Measurements from ENCODE around the gene MAGEL2.
A peak's percentile ranks its signal among the peaks of the same experiment; 100 is the strongest.

MAGEL2 gene

DNA sequence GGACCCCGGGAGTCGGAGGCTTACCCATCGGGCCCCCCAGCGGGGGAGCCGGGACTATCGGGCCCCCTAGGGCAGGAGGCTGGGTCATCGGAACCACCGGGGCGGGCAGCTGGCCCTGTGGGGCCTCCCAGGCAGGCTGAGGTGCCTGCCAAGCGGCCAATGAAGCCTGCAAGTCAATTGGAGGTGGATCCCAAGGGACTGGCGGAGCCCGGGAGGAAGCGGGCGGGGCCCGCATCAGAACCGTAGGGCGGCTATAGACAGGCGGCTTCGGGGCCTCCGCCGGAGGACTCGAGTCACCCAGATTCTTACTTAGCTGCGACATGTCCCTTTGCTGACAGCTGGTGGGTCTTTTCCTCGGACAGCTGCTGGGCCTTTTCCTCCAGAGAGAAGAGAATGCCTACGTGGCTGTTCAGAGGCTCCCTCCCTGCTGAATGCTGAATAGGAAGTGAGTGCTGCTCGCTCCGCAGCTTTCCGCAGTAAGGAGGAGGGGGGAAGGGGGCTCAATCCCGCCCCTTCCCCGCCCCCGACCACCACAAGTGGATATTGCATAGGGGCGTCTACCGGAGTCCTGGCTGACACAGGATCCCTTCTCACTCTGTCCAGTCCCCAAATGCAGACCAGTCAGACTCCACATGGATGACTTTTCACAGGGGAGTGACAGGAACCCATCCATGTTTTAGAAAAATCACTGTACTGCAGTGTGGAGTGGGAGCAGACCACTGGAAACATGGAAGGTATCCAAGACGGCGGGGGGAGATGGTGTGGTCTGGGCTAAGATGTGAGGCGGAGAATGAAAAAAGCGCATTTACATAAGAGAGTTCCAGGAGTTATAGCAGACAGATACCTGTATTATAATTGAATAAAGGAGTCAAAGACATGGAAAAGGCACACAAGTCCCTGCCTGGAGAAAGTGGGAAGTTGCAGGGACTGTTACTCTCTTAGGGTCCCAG, at the start of gene MAGEL2:
Gene MAGEL2, minus strand, starts transcription at position 447 of the 950 bp plus-strand sequence. Its CDS starts 125 bp downstream, at position 322.
- no peak for DNase-seq (ENCODE audit: extremely low read depth in 1 of 2, low read depth in 1 of 2)

DNA sequence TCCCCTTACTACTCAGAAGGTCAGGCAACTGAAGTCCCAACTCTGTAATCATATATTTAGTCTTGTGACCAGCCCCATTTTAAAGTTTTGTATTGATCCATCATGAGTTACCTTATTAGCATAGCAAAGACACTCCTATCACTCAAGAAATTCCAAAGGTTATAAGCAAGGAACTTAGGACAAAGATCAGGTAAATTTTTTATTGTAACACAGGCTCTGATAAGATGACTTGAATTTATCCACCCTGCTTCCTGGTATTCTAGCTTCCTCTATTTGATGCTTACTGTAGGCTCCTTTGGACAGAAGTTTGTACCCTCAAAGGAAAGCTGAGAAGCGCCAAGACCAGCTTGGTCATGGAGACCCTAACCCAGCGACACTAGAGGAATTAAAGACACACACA, 47.6 kb upstream of the MAGEL2 start:
- no peak for DNase-seq (ENCODE audit: extremely low read depth in 1 of 2, low read depth in 1 of 2)

DNA sequence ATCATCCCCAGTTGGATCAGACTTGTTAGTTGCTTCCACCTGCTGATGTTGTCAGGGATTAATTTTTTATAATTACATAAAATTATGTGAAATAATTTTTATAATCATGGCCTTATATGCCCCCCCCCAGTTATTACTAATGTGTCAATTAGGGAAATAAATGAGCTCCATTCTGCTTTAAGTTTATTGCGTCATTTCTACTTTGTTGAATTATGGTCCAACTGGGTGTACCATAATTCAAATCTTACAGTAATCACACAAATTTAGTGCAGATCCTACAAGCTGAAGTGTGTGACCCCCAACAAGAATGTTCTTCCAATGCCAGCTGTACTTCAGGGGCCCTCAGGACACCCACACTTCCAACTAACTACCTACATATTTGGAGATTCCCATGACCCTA, 46.9 kb upstream of the MAGEL2 start:
- DNase-seq (ENCODE audit: extremely low read depth in 1 of 2, low read depth in 1 of 2) = no peak

DNA sequence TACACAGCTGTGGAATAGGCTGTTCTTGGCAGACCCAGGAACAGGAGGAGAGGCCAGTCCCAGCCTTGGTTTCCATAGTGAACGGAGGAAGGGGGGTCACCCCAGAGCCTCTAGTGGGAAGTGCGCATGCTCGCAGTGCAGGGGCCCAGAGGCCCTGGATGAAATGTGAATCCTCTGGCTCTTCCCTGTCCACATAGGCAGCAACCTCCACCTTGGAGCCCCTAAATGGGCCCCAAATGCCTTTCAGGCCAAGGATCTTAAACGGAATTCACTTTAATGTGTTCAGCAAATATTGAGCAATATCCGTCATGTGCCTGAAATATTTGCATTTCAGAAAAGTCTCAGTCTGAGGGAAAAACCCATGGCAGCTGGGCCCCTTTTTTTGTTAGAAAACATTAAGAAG, 42.8 kb upstream of the MAGEL2 start:
- DNase-seq (ENCODE audit: extremely low read depth in 1 of 2, low read depth in 1 of 2) = no peak

DNA sequence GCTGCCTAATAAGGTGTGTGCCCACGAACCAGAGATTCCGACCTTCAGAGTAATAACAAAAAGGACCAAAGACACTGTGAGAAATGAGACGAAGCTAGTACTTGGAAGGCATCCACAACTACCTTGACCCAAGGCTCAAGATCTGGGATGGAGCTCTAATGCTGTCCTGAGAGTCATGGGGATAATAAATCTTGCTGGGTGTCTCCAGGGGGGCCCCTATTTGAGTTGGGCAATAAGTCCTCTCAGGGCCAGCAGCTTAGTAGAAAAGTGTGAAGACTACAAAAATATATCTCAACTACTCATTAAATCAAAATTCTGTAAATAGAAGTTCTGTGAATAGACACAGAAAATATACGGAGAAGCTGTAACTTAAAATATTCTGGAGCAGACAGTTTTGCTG, 42.3 kb upstream of the MAGEL2 start:
- no peak for DNase-seq (ENCODE audit: extremely low read depth in 1 of 2, low read depth in 1 of 2)

DNA sequence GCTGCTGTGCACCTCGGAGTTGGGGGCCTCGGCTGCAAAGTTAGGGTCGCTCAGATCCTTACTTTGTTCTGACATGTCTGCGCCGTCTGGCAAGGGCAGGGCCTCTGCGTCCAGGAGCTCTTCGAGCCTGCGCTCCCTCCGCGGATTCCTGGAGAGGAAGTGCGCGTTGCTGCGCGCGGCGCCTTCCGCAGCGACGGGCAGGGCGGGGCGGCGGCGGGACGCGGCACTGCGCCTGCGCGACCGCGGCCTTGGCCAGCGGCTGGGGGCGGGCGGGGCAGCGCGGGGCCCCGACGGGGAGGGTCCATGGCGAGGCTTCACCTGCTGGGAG, 39.4 kb upstream of the MAGEL2 start, which contains the start of gene NDN:
Gene NDN, minus strand, starts transcription at position 163 of the 328 bp plus-strand sequence. Its CDS starts 88 bp downstream, at position 75.
- no peak for DNase-seq (ENCODE audit: extremely low read depth in 1 of 2, low read depth in 1 of 2)

DNA sequence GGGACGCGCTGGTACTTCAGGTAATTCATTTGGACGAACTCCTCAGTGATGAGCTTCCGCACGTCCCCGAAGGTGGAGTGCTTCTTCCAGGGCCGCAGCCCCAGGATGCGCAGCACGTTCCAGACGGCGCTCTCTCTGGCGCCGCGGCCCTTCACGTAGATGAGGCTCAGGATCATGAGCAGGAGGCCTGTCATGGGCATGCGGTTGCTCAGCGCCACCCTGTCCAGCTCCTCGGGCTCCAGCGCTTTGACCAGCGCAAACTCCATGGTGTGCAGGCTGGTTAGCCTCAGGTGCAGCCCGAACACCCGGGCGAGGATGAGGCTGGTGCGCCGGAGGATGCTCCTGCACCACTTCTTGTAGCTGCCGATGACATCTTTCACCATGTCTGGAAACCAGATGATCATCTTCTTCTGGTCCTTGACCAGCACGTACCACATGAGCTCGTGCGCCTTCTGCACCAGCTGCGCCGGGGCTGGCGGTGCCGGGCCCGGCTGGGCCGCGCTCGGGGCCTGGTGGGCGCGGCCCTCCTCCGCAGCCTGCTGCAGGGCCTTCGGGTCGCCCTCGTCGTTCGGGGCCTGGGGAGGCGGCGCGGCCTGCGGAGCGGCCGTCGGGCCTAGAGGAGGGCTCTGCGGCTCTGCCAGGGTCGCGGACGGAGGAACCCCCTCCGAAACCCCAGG, 38.9 kb upstream of the MAGEL2 start:
- no peak for DNase-seq (ENCODE audit: extremely low read depth in 1 of 2, low read depth in 1 of 2)

DNA sequence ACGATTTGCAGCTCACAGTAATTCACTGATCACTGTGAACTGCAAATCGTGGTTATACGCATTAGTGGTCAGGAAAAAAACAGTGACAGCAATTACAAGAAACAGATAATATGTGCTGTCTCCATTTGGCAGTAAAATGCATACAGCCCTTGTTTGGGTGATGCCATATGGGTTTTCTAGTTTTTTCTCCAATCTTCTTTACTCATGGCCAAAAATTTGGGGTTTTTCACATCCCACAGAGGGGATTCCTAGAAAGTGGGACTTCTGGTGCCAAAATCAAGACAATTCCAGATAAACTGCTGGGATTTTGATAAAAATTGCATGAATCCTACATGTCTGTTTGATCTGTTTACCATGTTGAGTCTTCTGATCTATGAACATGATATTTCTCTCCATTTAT, 23.8 kb upstream of the MAGEL2 start:
- no peak for DNase-seq (ENCODE audit: extremely low read depth in 1 of 2, low read depth in 1 of 2)

DNA sequence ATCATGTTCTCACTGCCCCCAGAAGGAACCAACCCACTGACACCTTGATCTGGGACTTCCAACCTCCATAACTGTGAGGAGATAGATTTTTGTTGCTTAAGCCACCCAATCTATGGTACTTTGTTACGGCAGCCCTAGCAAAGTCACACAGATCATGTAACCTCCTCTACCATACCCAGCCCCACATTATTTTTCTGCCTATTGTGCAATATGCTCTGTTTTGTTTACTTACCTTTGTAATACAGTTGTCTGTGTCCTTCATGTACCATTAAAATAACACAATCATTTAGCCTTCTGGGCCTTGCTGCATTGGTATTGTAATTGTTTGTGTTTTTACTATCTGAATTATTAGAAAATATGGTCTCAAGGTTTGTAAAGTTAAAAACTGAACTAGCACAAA, 23.3 kb upstream of the MAGEL2 start:
- no peak for DNase-seq (ENCODE audit: extremely low read depth in 1 of 2, low read depth in 1 of 2)

DNA sequence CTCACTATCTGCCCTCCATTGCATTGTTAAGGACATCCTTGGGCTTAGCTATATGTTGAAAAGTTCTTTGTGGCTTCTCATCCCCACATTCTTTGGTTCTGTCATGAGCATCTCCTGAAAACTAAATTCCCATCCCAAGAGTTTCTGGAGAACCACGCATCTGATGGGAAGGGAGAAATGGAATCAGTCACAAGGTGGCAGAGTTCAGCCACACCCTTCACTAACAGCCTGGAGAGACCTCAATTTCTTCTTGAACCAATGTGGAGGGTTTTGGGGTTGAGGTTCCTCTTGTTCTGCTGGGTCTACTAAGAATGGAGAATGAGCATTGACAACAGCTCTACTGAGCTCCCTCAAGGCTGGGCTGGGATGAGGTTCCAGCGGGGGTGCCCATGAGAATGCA, 15.6 kb upstream of the MAGEL2 start:
- no peak for DNase-seq (ENCODE audit: extremely low read depth in 1 of 2, low read depth in 1 of 2)

DNA sequence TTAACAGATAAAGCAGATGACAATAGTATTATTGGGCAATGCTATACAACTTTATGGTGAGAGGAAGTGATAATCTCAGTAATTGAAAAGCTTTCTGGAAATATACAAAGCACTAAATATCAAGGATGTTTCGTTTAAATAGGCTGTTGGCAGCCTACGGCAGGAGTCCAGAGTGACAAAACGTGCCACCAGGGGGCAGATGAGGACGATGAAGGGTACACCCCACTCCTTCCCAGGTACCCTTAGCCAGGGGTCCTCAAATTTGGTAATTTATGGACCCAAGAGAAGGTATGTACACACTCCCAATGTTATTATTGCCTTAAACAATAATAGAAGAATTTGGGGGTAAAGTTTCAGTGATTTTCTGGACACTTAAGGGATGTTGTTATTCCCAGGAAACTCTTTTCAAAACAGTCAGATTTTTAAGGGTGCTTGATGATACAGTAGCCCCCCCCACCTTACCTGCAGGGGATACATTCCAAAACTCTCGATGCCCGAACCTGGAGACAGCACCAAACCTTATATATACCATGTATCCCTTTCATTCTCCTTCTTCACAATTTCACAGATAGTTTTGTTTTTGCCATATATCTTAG, 1.4 kb upstream of the MAGEL2 start:
- DNase-seq (ENCODE audit: extremely low read depth in 1 of 2, low read depth in 1 of 2) = no peak

DNA sequence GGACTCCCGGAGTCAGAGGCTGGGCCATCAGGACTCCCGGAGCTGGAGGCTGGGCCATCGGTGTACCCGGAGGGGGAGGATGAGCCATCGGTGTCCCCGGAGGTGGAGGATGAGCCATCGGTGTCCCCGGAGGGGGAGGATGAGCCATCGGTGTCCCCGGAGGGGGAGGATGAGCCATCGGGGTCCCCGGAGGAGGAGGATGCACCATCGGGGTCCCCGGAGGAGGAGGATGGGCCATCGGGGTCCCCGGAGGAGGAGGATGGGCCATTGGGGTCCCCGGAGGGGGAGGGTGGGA, 719 bp downstream of the MAGEL2 start:
- no peak for DNase-seq (ENCODE audit: extremely low read depth in 1 of 2, low read depth in 1 of 2)

DNA sequence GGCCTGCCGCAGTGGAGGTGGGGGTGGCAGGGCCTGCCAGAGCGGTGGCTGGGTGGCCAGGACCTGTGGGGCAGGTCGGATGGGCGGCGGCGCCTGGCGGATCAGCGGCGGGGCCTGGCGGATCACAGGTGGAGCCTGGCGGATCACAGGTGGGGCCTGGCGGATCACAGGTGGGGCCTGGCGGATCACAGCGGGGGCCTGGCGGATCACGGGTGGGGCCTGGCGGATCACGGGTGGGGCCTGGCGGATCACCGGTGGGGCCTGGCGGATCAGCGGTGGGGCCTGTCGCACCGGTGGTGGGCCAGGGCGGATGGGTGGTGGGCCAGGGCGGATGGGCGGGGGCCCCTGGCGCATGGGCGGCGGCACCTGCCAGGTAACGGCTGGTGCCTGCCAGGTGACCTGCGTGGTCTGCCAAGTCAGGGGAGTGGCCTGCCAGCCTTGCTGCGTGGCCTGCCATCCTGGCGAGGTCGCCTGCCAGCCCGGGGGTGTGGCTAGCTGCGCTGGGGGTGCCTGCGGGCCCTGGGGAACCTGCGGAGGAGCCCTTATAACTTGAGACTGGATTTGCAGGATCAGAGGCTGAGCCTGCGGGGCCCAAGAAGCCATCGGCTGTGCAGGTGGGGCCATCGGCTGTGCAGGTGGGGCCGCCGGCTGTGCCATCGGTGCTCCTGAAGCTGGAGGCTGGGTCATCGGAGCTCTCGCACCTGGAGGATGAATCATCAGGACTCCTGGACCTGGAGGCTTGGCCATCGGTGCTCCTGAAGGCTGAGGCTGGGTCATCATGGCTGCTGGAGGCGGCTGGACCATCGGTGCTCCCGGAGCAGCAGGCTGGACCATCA, 1.3 kb downstream of the MAGEL2 start:
- no peak for DNase-seq (ENCODE audit: extremely low read depth in 1 of 2, low read depth in 1 of 2)

DNA sequence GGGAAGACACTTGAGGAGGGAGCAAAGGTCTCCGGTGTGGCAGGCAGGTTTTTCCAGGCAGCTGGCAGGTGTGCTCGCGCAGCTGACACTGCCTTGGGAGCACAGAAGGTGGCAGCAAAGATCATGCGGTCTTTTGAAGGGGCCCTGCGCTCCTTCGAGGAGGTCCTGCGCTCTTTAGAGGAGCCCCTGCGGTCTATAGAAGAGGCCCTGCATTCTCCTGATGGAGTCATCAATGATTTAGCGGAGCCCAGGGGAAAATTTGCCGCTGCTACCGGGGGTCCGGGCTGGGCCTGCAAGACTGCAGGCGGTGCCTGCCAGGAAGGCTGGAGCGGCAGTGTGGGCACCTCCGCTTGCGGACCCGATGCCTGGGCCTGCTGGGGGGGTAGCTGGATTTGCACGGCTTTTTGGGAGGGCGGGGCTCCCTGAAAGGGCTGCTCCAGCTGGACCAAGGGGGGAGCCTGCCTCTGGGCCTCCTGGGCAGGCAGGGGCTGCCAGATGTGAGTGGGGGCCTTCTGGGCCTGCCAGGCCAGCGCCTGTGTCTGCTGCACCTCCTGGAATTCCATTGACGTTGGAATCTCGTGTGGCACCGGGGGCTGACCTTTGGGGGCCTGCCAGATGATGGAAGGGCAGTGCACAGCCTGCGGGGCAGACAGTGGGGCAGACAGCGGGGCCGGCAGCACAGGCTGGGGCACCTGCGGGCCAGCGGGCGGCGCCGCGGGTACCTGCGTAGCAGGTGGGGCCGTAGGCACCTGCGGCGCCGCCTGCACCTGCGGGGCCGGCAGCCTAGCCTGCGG, 2.1 kb downstream of the MAGEL2 start:
- no peak for DNase-seq (ENCODE audit: extremely low read depth in 1 of 2, low read depth in 1 of 2)

DNA sequence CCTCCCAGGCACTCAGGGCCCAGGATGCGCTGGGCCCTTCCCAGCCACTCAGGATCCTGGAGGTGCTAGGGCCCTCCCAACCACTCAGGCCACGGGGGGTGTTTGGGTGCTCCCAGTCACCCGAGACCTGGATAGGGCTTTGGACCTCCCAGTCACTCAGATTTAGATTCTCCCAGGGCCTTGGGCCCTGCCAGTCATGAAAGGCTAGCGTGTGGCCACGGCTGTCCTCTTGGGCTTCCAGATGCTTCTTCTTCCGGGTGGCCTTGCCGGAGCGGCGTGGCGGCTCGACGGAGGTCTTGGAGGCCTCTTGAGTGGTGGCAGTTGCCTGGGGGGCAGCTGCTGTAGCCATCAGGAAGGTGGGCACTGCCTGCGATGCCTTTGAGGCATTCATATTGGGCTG, 2.8 kb downstream of the MAGEL2 start:
- no peak for DNase-seq (ENCODE audit: extremely low read depth in 1 of 2, low read depth in 1 of 2)

DNA sequence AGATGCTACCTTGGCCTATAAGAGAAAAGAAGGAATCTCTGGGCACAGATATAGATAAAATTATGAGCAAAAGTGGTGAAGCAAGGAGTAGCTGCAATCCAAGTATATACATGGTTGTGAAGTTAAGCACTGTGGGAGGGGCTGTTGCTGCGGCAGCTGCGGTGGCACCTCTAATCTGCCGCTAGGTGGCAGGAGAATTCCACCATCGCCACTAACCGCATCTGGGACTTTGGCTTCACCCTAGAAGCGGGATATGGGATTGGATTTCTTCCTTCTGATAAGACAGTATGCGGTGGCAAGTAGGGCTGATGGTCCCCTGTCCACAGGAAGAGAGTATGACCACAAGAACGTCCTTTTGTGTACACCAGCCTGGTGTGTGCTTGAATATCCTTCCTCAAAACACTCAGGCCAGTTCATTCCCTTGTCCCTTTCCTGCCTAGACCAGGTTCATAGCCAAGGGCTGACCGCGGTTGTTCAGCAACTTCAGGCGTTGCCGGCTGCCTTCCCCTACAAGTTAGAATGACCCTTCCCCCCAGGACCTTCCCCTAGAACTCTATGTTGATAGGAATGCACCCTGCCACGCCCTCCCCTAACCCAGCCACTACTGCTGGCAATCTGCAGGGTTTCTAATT, 5.1 kb downstream of the MAGEL2 start:
- DNase-seq (ENCODE audit: extremely low read depth in 1 of 2, low read depth in 1 of 2) = peak in 1 of 2 donors; percentile 2

DNA sequence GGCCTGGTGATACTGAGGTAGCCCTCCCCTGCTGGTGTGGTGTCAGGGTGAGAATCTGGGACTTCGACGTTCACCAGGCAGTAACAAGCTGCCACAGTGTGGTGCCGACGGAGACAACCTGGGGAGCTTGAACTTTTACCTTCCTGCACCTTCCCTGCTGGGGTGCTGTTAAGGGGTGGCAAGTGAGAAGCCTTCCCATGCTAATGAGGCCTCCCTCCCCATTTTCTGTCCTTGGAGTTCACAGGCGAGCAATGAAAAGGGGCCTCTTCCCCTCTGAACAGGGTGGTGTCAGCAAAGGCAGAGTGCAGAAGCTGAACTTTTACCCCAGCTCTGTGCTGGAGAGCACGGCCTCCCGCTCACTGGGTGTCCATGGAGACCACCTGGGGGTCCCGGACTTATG, 13.5 kb downstream of the MAGEL2 start:
- no peak for DNase-seq (ENCODE audit: extremely low read depth in 1 of 2, low read depth in 1 of 2)

DNA sequence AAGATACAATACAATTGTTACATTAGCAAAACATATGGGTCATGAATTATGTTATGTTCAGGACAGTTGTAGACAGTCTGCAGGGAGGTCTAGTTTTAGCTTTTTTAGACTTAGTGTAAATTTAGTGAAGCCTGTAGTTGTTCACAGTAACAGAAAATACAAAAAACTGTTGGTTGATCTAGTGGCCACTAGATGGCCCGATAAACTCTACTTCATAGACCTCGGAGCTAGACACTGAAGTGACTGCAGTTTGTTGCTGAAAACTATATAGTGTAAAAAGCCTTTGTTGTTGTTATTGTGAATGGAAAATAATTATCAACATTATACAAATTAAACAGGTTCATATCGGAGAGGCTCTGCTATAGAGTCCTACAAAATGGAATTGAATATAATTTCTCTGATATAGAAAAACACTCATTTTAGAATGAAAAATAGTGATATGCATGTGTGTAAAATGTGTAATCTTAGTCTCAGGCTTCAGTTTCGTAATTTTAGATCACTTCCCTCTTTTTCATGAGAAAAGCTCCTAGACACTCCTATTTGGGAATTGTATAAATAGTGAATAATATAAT, 18.3 kb downstream of the MAGEL2 start:
- DNase-seq (ENCODE audit: extremely low read depth in 1 of 2, low read depth in 1 of 2) = no peak

DNA sequence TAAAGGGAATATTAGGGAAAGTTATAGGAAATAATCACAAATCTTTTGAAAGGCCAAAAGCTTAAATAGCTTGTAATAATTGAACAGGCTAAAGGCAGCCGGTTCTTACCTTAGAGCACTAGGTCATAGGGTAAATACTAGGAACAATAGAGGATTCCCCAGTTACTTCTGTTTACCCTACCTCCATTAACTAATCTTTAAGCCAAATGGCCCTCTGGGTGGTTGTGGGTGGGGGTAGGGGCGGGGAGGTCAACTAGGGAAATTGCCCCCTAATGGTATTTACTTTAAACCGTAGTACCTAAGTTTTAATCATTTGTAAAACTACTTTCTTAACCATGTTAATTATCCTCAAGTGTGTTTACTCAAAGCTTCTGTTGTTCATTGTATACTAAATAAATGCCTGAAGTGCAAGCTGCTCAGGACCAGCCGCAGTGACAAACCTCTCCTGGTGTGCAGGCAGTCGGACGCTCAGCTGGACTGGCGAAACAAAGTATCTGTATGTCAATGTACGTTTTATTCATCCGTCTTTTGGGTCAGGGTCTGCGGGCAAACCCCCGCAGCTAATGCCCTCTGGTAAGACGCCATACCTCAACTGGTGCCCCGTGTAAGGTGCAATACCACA, 18.9 kb downstream of the MAGEL2 start:
- DNase-seq (ENCODE audit: extremely low read depth in 1 of 2, low read depth in 1 of 2) = no peak

Data from stimulated activated CD8-positive, alpha-beta memory T cell treated with anti-CD3 and anti-CD28 coated beads, Interleukin-7, amount 100 ng/mL, for 48 hours (primary cell).